HEK293T (cell line): Measurements from ENCODE around the gene NEU1.

ENCODE experiments used
- CTCF ChIA-PET: fragments of 350-600 bp; formaldehyde crosslinking; extraction: SDS; loops from one replicate; lab custom pipeline; 2021; ENCODE audit warnings: antibody characterized with exemption, inconsistent platforms; lab: Yijun Ruan, JAX
- POLR2A ChIA-PET: fragments of 350-600 bp; formaldehyde crosslinking; extraction: SDS; loops from one replicate; lab custom pipeline; 2020; ENCODE audit warnings: antibody characterized with exemption, inconsistent platforms; lab: Yijun Ruan, JAX
- DNase-seq: peaks from one replicate; pipeline ENCODE4 v3.0.0; 2012; ENCODE audit warnings: mixed read lengths; ENCODE audit errors: extremely low spot score
- ARNT ChIP-seq: fragments of 450-650 bp; IDR thresholded peaks from 2 replicates; pipeline ENCODE4 v1.6.1; 2017; ENCODE audit warnings: mild to moderate bottlenecking
- BHLHE40 ChIP-seq: fragments of 450-650 bp; IDR thresholded peaks from 2 replicates; pipeline ENCODE4 v1.6.1; 2016; ENCODE audit warnings: mild to moderate bottlenecking, moderate library complexity, borderline replicate concordance
- CTBP1 ChIP-seq: fragments of 450-650 bp; IDR thresholded peaks from 2 replicates; pipeline ENCODE4 v1.6.1; 2016; ENCODE audit warnings: borderline replicate concordance
- ELF4 ChIP-seq: fragments of 450-650 bp; IDR thresholded peaks from 2 replicates; pipeline ENCODE4 v1.6.1; 2017; ENCODE audit warnings: antibody characterized with exemption
- FOXA1 ChIP-seq: fragments of 450-650 bp; IDR thresholded peaks from 2 replicates; pipeline ENCODE4 v1.6.1; 2016; ENCODE audit warnings: mild to moderate bottlenecking
- FOXK2 ChIP-seq: fragments of 450-650 bp; IDR thresholded peaks from 2 replicates; pipeline ENCODE4 v1.6.1; 2016; ENCODE audit warnings: mild to moderate bottlenecking
- FOXM1 ChIP-seq: fragments of 450-650 bp; IDR thresholded peaks from 2 replicates; pipeline ENCODE4 v1.6.1; 2017; ENCODE audit warnings: mild to moderate bottlenecking, borderline replicate concordance
- HDGF ChIP-seq: fragments of 450-650 bp; IDR thresholded peaks from 2 replicates; pipeline ENCODE4 v1.6.1; 2017; ENCODE audit warnings: antibody characterized with exemption, borderline replicate concordance
- L3MBTL2 ChIP-seq: fragments of 450-650 bp; conservative IDR thresholded peaks from 2 replicates; pipeline ENCODE4 v1.6.1; 2016; ENCODE audit warnings: mild to moderate bottlenecking
- LEF1 ChIP-seq: fragments of 450-650 bp; IDR thresholded peaks from 2 replicates; pipeline ENCODE4 v1.6.1; 2017; ENCODE audit warnings: mild to moderate bottlenecking, borderline replicate concordance
- NFRKB ChIP-seq: fragments of 450-650 bp; IDR thresholded peaks from 2 replicates; pipeline ENCODE4 v1.6.1; 2016; ENCODE audit warnings: mild to moderate bottlenecking, moderate library complexity
- SP1 ChIP-seq: fragments of 450-650 bp; IDR thresholded peaks from 2 replicates; pipeline ENCODE4 v1.6.1; 2017
- SUZ12 ChIP-seq: fragments of 450-650 bp; IDR thresholded peaks from 2 replicates; pipeline ENCODE4 v1.6.1; 2016; ENCODE audit warnings: mild to moderate bottlenecking
- TARDBP ChIP-seq: fragments of 450-650 bp; IDR thresholded peaks from 2 replicates; pipeline ENCODE4 v1.6.1; 2016
- ZNF384 ChIP-seq: fragments of 450-650 bp; IDR thresholded peaks from 2 replicates; pipeline ENCODE4 v1.6.1; 2016
- TF ChIP-seq, protein P1 (sequence below): fragments of 450-650 bp; IDR thresholded peaks from 2 replicates; pipeline ENCODE4 v1.6.1; 2016

Gene NEU1

DNA sequence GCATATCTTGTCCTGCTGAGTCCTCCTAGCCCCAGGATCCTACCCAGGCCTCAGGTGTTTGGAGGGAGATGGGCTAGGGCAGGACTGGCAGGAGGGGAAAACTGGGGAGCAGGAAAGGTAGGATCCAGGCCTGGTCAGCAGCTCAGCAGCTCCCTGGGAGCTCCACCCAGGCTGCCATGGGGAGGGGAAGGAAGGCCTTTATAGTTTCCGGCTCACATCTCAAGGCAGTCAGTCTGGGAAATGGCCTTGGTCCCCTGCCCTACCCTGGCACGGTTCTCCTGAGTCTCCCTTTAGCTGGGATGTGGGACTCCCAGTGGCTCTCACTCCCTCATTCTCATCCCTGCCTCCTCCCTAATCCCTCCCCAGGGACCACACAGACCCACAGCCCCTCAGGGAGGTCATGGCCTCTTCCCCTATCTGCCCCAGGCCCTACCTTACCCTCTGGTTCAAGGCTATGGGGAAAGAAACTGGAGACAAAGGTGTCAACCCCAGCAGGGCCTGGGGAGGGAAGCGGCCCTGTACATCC is 14.6 kb upstream of the NEU1 start:
- POLR2A ChIA-PET: interaction anchor here (3.6 kb wide), 1 partner anchor 14 kb away, joined by 14 read pairs; the partner anchor contains the start of gene NEU1
- DNase-seq: no peak
- TF ChIP-seq ARNT (no peak), L3MBTL2 (no peak), FOXA1 (no peak), FOXK2 (no peak), ZNF384 (no peak)
- CTCF ChIA-PET: no interaction called here

DNA sequence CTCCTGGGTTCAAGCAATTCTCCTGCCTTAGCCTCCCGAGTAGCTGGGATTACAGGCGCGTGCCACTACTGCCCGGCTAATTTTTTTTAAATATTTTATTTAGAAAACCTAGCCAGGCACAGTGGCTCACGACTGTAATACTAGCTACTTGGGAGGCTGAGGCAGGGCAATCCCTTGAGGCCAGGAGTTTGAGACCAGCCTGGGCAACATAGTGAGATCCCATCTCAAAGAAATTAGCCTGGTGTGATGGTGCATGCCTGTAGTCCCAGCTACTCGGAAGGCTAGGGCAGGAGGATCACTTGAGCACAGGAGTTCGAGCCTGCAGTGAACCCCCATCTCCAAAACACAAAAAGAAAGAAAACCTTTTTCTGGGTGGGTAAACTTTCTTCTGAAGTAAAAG is 13.7 kb upstream of the NEU1 start:
- TF ChIP-seq ELF4 (no peak), ARNT (no peak), CTBP1 (no peak), TARDBP (no peak), FOXA1 (no peak), L3MBTL2 (no peak), ZNF384 (no peak), NFRKB (no peak), BHLHE40 (no peak), SP1 (no peak), FOXM1 (no peak), LEF1 (no peak), FOXK2 (no peak), HDGF (no peak), SUZ12 (no peak)
- TF ChIP-seq, protein P1, sequence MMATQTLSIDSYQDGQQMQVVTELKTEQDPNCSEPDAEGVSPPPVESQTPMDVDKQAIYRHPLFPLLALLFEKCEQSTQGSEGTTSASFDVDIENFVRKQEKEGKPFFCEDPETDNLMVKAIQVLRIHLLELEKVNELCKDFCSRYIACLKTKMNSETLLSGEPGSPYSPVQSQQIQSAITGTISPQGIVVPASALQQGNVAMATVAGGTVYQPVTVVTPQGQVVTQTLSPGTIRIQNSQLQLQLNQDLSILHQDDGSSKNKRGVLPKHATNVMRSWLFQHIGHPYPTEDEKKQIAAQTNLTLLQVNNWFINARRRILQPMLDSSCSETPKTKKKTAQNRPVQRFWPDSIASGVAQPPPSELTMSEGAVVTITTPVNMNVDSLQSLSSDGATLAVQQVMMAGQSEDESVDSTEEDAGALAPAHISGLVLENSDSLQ: no peak
- ChIA-PET POLR2A (interaction anchor here (1.2 to 3.6 kb wide), 2 partner anchors 13 to 69 kb away, joined by 3 to 14 read pairs; partner anchors contain the start of genes LSM2 and NEU1), CTCF (no interaction called here)
- DNase-seq: no peak

DNA sequence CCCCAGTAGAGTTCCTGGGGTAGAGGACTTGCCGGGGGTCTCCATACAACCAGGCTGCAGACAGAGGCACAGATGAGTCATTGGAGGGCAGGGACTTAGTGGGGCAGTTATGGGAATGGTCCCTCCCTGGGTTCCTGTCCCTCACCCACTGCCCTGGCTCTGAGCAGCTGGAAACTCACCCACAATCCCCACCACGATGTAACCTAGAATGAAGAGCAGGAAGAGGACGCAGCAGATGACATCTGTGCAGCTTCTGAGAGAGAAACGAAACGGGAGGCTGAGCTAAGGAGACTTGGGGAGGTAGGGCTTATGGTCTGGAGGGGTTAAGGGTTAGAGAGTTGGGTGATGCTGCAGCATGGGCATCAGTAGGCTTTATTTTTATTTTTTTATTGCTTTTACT is 13.3 kb upstream of the NEU1 start:
- no peak for DNase-seq
- CTCF ChIA-PET: no interaction called here
- TF ChIP-seq L3MBTL2: no peak
- no peak for TF ChIP-seq SUZ12
- no peak for TF ChIP-seq ELF4
- no peak for TF ChIP-seq NFRKB
- TF ChIP-seq BHLHE40: no peak
- TF ChIP-seq, protein P1: no peak
- TF ChIP-seq CTBP1: no peak
- TF ChIP-seq TARDBP: no peak
- no peak for TF ChIP-seq FOXK2
- no peak for TF ChIP-seq ZNF384
- no peak for TF ChIP-seq HDGF
- POLR2A ChIA-PET: interaction anchor here (0.8 to 3.6 kb wide), 3 partner anchors 11 to 69 kb away, joined by 3 to 14 read pairs (median 4); partner anchors contain the start of genes LSM2 and NEU1

DNA sequence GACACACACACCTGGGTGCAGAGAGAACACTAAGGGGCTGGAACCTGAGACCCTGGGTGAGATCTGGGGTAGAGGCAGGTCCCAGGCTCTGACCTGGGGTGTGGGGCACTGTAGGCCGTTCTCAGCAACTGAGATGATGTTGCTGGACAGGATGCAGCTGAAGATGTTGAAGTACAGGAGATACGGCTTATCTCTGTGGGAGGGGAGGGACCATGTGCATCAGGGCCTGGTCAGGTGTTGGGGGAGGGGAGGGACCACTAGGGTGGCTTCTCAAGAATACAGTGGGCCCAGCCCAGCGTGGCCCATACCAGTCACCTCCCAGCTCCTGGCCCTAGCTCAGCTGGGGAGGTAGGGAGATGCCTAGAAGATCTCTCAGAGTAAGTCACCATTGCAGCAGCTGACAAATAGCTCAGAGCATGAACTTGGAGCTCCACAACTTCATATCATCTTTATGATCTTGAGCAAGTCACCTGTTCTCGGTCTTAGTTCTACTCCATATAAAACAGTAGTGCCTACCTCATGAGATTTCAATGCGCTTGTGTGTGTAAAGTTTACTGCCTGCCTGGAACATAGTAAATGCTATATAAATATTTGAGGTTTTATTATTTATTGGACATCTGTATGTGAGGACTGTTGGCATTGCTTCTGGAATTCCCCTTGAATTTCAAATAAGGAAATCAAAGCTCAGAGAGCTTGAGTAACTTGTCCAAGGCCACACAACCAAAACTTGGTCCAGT is 12.4 kb upstream of the NEU1 start:
- no peak for DNase-seq
- TF ChIP-seq L3MBTL2 (no peak), SUZ12 (no peak)
- POLR2A ChIA-PET: interaction anchor here (0.8 to 3.6 kb wide), 2 partner anchors 10 to 12 kb away, joined by 4 to 14 read pairs; partner anchors contain the start of gene NEU1
- CTCF ChIA-PET: interaction anchor here (1.3 kb wide), 1 partner anchor 15 kb away, joined by 3 read pairs; no protein-coding TSS in a partner anchor

DNA sequence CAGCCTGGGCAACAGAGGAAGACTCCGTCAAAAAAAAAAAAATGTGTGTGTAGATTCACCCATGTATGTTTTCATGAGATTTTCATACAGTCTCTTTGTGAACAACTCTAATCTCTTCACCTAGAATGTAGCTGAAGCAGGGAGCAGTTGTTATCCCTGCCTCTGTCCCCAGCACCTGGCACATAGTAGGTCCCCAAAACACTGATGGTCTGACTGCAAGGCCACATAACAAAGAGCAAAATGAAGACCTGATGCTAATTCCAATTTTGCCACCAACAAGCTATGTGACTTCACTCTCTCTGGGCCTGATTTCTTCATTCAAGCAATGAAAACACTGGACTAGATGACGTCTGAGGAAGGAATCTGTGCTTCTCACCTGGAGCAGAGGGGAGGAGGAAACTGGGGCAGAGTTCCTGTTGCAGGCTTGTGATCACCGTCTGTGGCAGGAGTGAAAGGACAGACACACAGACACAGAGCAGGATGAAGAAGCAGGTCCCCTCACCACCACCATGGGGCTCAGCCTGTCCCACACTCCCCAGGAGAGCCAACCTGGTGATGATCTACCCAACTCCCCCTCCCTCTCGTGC is 11.6 kb upstream of the NEU1 start:
- ChIA-PET POLR2A (interaction anchor here (3.6 kb wide), 1 partner anchor 11 kb away, joined by 14 read pairs; the partner anchor contains the start of gene NEU1), CTCF (interaction anchor here (1.3 kb wide), 1 partner anchor 16 kb away, joined by 3 read pairs; no protein-coding TSS in a partner anchor)
- TF ChIP-seq SUZ12 (no peak), L3MBTL2 (no peak), SP1 (no peak), LEF1 (no peak), CTBP1 (no peak), FOXA1 (no peak), HDGF (no peak), NFRKB (no peak), BHLHE40 (no peak), FOXK2 (no peak), ARNT (no peak), ELF4 (no peak), TARDBP (no peak), ZNF384 (no peak), FOXM1 (no peak)
- TF ChIP-seq, protein P1: no peak
- DNase-seq: no peak
